Measurements from ENCODE around the gene POM121L2. TPM values are rescaled to one million over a fixed set of nuclear protein-coding genes. Genes with fewer than 3 reads are reported as not detected.

Gene POM121L2
- polyA plus RNA-seq, 1 donor: not detected

Other genes starting within 250 kb of the POM121L2 start
- gene PRSS16, start 64.6 kb downstream of the POM121L2 start, polyA plus RNA-seq: 7.9 TPM
- gene ZNF391, start 76.5 kb upstream of the POM121L2 start, polyA plus RNA-seq: 4.2 TPM
- gene ZNF184, start 160.8 kb upstream of the POM121L2 start, polyA plus RNA-seq: 7.4 TPM